GM18909 (cell line): ENCODE measurements around the gene TCERG1L.
"Not testable (repeated sequence)": the region's sequence is repeated elsewhere in the genome, so short reads cannot be mapped to it uniquely, and the experiment has no call there.

Experiments used
- ATAC-seq: cut with Tn5 transposase; IDR thresholded peaks from one replicate; pipeline ENCODE4 v1.9.1; 2021; ENCODE audit warnings: mild to moderate bottlenecking; ENCODE audit not compliant: unreplicated experiment, poor library complexity

The TCERG1L gene

GRCh38 chr10:131311661-131312477 is at the start of gene TCERG1L:
TCERG1L (minus strand) TSS chr10:131311721; CDS start chr10:131311635, 86 bp downstream.
- no peak for ATAC-seq

- ATAC-seq = no peak
Observed at GRCh38 chr10:131358741-131359442, 47.4 kb upstream of the TCERG1L start.

- no peak for ATAC-seq
Observed at GRCh38 chr10:131356442-131356841, 44.9 kb upstream of the TCERG1L start.

GRCh38 chr10:131355881-131356280 is 44.4 kb upstream of the TCERG1L start:
- no peak for ATAC-seq

- no peak for ATAC-seq
Observed at GRCh38 chr10:131355056-131355455, 43.5 kb upstream of the TCERG1L start.

GRCh38 chr10:131354380-131354779 is 42.9 kb upstream of the TCERG1L start:
- ATAC-seq = no peak

GRCh38 chr10:131352765-131353290 is 41.3 kb upstream of the TCERG1L start:
- ATAC-seq = no peak

- ATAC-seq = no peak
Observed at GRCh38 chr10:131350660-131351059, 39.1 kb upstream of the TCERG1L start.

GRCh38 chr10:131350245-131350644 is 38.7 kb upstream of the TCERG1L start:
- ATAC-seq = no peak

- no peak for ATAC-seq
Observed at GRCh38 chr10:131346456-131346855, 34.9 kb upstream of the TCERG1L start.

GRCh38 chr10:131345691-131346090 is 34.2 kb upstream of the TCERG1L start:
- no peak for ATAC-seq

GRCh38 chr10:131344747-131345146 is 33.2 kb upstream of the TCERG1L start:
- ATAC-seq = no peak

- ATAC-seq = no peak
Observed at GRCh38 chr10:131337741-131338140, 26.2 kb upstream of the TCERG1L start.

GRCh38 chr10:131332821-131333220 is 21.3 kb upstream of the TCERG1L start:
- no peak for ATAC-seq

- no peak for ATAC-seq
Observed at GRCh38 chr10:131323880-131324279, 12.4 kb upstream of the TCERG1L start.

GRCh38 chr10:131323025-131323424 is 11.5 kb upstream of the TCERG1L start:
- no peak for ATAC-seq

- not testable (repeated sequence) for ATAC-seq
Observed at GRCh38 chr10:131322575-131322974, 11.1 kb upstream of the TCERG1L start.

GRCh38 chr10:131320860-131321604 is 9.5 kb upstream of the TCERG1L start:
- no peak for ATAC-seq

GRCh38 chr10:131318814-131319213 is 7.3 kb upstream of the TCERG1L start:
- no peak for ATAC-seq

GRCh38 chr10:131318291-131318690 is 6.8 kb upstream of the TCERG1L start:
- ATAC-seq = no peak
